Measurements from ENCODE around the gene CHD2. TPM values are rescaled to one million over a fixed set of nuclear protein-coding genes. Genes with fewer than 3 reads are reported as not detected.
A peak's percentile ranks its signal among the peaks of the same experiment; 100 is the strongest.

The CHD2 gene
- total RNA-seq, 2 donors from 2014 or later: 31.1 to 37.9 TPM

- DNase-seq (ENCODE audit: low spot score): no peak
- no peak for TF ChIP-seq CTCF (IDR thresholded peaks at IDR 0.05)
- Histone ChIP-seq H3K36me3 (peaks cover 53% of the 10 kb centered on the region), H3K9me3 (no peaks in the 10 kb centered on the region), H3K4me1 (peaks cover 0 to 43% of the 10 kb centered on the region in 2 donors), H3K4me3 (peak overlapping the region in 1 of 2 donors; percentile 84), H3K27me3 (no peaks in the 10 kb centered on the region), H3K27ac (peak overlapping the region; percentile 99 to 100)
These were observed 13.3 kb upstream of the CHD2 start for GRCh38 chr15:92886815-92887214.

DNA sequence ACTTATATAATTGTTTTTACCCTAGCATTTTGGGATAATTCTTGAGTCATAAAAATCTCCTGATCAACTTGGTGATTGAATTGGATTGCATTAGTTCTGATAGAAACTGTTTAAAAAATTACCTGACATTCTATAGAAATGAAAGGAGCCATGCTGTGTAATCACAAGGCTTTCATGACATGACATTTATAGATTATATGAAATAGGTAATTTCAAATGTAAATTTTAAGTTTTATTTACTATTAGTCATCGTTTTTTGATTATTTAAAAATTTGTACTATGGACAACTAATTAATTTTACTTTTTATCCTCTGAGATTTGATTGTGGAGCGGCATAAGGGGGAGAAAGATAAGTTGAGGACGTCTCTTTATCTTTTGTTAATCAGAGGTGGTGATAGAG, 12.3 kb upstream of the CHD2 start:
- Histone ChIP-seq H3K36me3 (peaks cover 64% of the 10 kb centered on the region), H3K27me3 (no peaks in the 10 kb centered on the region), H3K27ac (peak overlapping the region; percentile 99 to 100), H3K4me1 (peaks cover 0 to 41% of the 10 kb centered on the region in 2 donors), H3K9me3 (no peaks in the 10 kb centered on the region), H3K4me3 (no peak overlapping the region)
- no peak for TF ChIP-seq CTCF (IDR thresholded peaks at IDR 0.05)
- DNase-seq (ENCODE audit: low spot score): no peak

DNA sequence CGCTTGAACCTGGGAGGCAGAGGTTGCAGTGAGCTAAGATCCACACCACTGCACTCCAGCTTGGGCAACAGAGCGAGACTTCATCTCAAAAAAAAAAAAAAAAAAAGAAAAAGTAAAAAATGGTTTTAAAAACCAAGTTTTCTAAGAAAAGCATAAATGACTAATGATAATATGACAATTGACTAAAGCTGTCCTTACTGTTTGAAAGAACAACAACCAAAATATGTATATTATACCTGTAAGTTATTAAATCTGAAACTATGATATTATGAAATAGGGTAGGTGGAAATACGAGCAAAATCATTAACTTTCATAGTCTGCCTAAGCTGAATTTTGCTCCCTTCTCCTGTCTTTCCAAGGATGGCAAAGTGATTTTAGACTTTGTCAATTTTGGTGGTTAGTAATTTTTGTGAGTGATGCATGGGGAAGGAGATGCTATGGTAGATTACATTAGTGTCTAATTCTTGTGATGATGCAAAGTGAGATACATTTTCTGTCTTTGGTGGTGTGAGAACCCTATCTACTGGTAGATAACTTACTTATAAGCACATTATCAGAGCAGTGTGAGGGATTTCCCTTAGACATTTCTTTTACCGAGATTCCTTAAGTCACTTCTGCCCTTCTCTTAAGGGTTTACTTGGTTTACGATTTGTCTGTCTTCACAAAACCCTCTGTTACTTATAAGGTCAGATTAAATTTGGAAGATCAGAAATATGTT, 10.6 kb upstream of the CHD2 start:
- Histone ChIP-seq H3K4me1 (peaks cover 0 to 41% of the 10 kb centered on the region in 2 donors), H3K36me3 (peaks cover 71% of the 10 kb centered on the region), H3K27ac (peak overlapping the region; percentile 20 to 24), H3K4me3 (no peak overlapping the region), H3K9me3 (no peaks in the 10 kb centered on the region), H3K27me3 (no peaks in the 10 kb centered on the region)
- no peak for DNase-seq (ENCODE audit: low spot score)
- TF ChIP-seq CTCF (IDR thresholded peaks at IDR 0.05): no peak

DNA sequence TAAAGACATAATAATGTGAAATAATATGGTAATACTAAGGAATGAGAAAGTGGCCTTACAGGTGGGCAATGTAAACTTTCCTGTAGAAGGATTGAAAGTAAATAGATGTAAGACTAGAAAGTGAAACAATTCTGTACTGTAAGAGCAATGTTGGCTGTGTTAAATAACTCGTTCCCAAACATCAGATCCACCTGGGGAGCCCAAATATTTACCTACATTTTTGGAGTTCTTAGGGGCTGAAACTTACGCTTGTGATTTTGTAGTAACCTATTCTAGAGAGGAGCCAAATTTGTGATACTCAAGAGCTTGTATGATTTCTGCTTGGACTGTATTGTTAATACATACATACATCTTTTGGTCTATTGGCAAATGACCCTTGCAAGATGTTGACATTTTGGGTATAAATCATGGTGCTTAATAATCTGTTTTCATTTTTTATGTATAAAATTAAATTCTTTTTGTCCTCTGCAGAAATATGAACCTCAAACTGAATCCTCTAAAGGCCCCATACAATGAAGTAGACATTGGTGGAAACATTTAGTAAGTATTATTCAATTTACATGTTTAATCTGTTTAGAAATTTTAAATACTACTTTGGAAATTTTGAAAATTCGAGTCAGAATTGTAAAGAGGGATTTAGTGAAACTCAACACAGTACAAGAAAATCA, 8.5 kb upstream of the CHD2 start:
- no peak for TF ChIP-seq CTCF (IDR thresholded peaks at IDR 0.05)
- H3K4me3 ChIP-seq: no peak overlapping the region
- DNase-seq (ENCODE audit: low spot score): no peak
- no peaks in the 10 kb centered on the region for H3K27me3 ChIP-seq
- H3K9me3 ChIP-seq: no peaks in the 10 kb centered on the region
- H3K4me1 ChIP-seq: peaks cover 0 to 51% of the 10 kb centered on the region in 2 donors
- H3K36me3 ChIP-seq: peaks cover 80% of the 10 kb centered on the region
- H3K27ac ChIP-seq: no peak overlapping the region

- no peak for TF ChIP-seq CTCF (IDR thresholded peaks at IDR 0.05)
- H3K4me1 ChIP-seq: peaks cover 0 to 49% of the 10 kb centered on the region in 2 donors
- H3K36me3 ChIP-seq: peaks cover 75% of the 10 kb centered on the region
- no peaks in the 10 kb centered on the region for H3K27me3 ChIP-seq
- DNase-seq (ENCODE audit: low spot score): no peak
- H3K27ac ChIP-seq: no peak overlapping the region
- H3K4me3 ChIP-seq: no peak overlapping the region
- H3K9me3 ChIP-seq: no peaks in the 10 kb centered on the region
These were observed 7.9 kb upstream of the CHD2 start for GRCh38 chr15:92892201-92892555.

Data from right atrium auricular region (tissue), 2 donors.